H9 (cell line): Measurements from ENCODE around the gene ZNF142. TPM values are rescaled to one million over a fixed set of nuclear protein-coding genes. Genes with fewer than 3 reads are reported as not detected.
A peak's percentile ranks its signal among the peaks of the same experiment; 100 is the strongest.

ENCODE experiments used
- DNase-seq: peaks from one replicate; pipeline ENCODE4 v3.0.0-alpha.2; 2017
- H2AFZ ChIP-seq: one replicate; pipeline ENCODE4 v1.6.1; 2013; ENCODE audit warnings: mild to moderate bottlenecking, low read length, control low read depth, moderate library complexity
- H2AK5ac ChIP-seq: 2 replicates; pipeline ENCODE4 v1.6.1; 2013; ENCODE audit warnings: low read length, control low read depth, mixed read lengths; ENCODE audit not compliant: insufficient read length
- H2BK120ac ChIP-seq: one replicate; pipeline ENCODE4 v1.6.1; 2013; ENCODE audit warnings: low read depth, mild to moderate bottlenecking, low read length, control low read depth, inconsistent platforms; ENCODE audit not compliant: poor library complexity, severe bottlenecking
- H2BK12ac ChIP-seq: 2 replicates; pipeline ENCODE4 v1.6.1; 2013; ENCODE audit warnings: low read length, control low read depth, mixed read lengths, low read depth; ENCODE audit not compliant: insufficient read length
- H2BK15ac ChIP-seq: 2 replicates; pipeline ENCODE4 v1.6.1; 2013; ENCODE audit warnings: low read depth, low read length, control low read depth
- H2BK20ac ChIP-seq: one replicate; pipeline ENCODE4 v1.6.1; 2013; ENCODE audit warnings: low read depth, mild to moderate bottlenecking, low read length, control low read depth, inconsistent platforms; ENCODE audit not compliant: poor library complexity, severe bottlenecking
- H2BK5ac ChIP-seq: 2 replicates; pipeline ENCODE4 v1.6.1; 2013; ENCODE audit warnings: low read length, control low read depth, mixed read lengths; ENCODE audit not compliant: insufficient read length
- H3K14ac ChIP-seq: 2 replicates; pipeline ENCODE4 v1.6.1; 2013; ENCODE audit warnings: low read length, control low read depth; ENCODE audit not compliant: insufficient read depth
- H3K18ac ChIP-seq: 2 replicates; pipeline ENCODE4 v1.6.1; 2013; ENCODE audit warnings: low read depth, mild to moderate bottlenecking, mixed read lengths, low read length, control low read depth; ENCODE audit not compliant: insufficient read length
- H3K23ac ChIP-seq: 2 replicates; pipeline ENCODE4 v1.6.1; 2013; ENCODE audit warnings: low read length, control low read depth, mixed read lengths, low read depth; ENCODE audit not compliant: insufficient read length
- H3K23me2 ChIP-seq: 2 replicates; pipeline ENCODE4 v1.6.1; 2013; ENCODE audit warnings: low read depth, mild to moderate bottlenecking, mixed read lengths, low read length, control low read depth; ENCODE audit not compliant: insufficient read length, poor library complexity, severe bottlenecking
- H3K27ac ChIP-seq: 2 replicates; pipeline ENCODE4 v1.5.1; 2013; ENCODE audit warnings: low read length, control low read depth, mixed read lengths, low read depth; ENCODE audit not compliant: insufficient read length
- H3K27me3 ChIP-seq: 2 replicates; pipeline ENCODE4 v1.6.1; 2013; ENCODE audit warnings: low read length, control low read depth, inconsistent platforms; ENCODE audit not compliant: insufficient read depth
- H3K4ac ChIP-seq: 2 replicates; pipeline ENCODE4 v1.6.1; 2013; ENCODE audit warnings: low read depth, mild to moderate bottlenecking, control low read depth, inconsistent platforms, low read length, moderate library complexity
- H3K4me1 ChIP-seq: 2 replicates; pipeline ENCODE4 v1.6.1; 2013; ENCODE audit warnings: low read length, control low read depth, inconsistent platforms; ENCODE audit not compliant: insufficient read depth
- H3K4me2 ChIP-seq: 2 replicates; pipeline ENCODE4 v1.6.1; 2013; ENCODE audit warnings: low read length, control low read depth, mixed read lengths; ENCODE audit not compliant: insufficient read length, insufficient read depth
- H3K56ac ChIP-seq: 2 replicates; pipeline ENCODE4 v1.6.1; 2013; ENCODE audit warnings: low read depth, mild to moderate bottlenecking, mixed read lengths, low read length, control low read depth; ENCODE audit not compliant: insufficient read length
- H3K79me1 ChIP-seq: 2 replicates; pipeline ENCODE4 v1.6.1; 2013; ENCODE audit warnings: low read depth, mild to moderate bottlenecking, moderate library complexity, low read length, control low read depth, inconsistent platforms; ENCODE audit not compliant: insufficient read depth, poor library complexity, severe bottlenecking
- H3K79me2 ChIP-seq: 2 replicates; pipeline ENCODE4 v1.6.1; 2013; ENCODE audit warnings: low read length, control low read depth, inconsistent platforms; ENCODE audit not compliant: insufficient read depth
- H3K9ac ChIP-seq: 2 replicates; pipeline ENCODE4 v1.6.1; 2013; ENCODE audit warnings: low read length, control low read depth, mixed read lengths; ENCODE audit not compliant: insufficient read length; ENCODE audit errors: extremely low read depth
- H3K9me3 ChIP-seq: one replicate; pipeline ENCODE4 v1.6.1; 2013; ENCODE audit warnings: low read depth, low read length, inconsistent platforms; ENCODE audit not compliant: control insufficient read depth
- H3T11ph ChIP-seq: one replicate; pipeline ENCODE4 v1.6.1; 2013; ENCODE audit warnings: mild to moderate bottlenecking, low read length, control low read depth, inconsistent platforms
- H4K20me1 ChIP-seq: one replicate; pipeline ENCODE4 v1.6.1; 2013; ENCODE audit not compliant: control insufficient read depth, insufficient read length, insufficient read depth
- H4K5ac ChIP-seq: 2 replicates; pipeline ENCODE4 v1.6.1; 2013; ENCODE audit warnings: low read depth, mild to moderate bottlenecking, mixed read lengths, low read length, control low read depth; ENCODE audit not compliant: insufficient read length
- H4K8ac ChIP-seq: replicated peaks from 2 replicates; pipeline ENCODE4 v1.6.1; 2013; ENCODE audit warnings: low read length, control low read depth, mixed read lengths, low read depth; ENCODE audit not compliant: insufficient read length
- H4K91ac ChIP-seq: 2 replicates; pipeline ENCODE4 v1.6.1; 2013; ENCODE audit warnings: low read depth, mild to moderate bottlenecking, moderate library complexity, mixed read lengths, low read length, control low read depth; ENCODE audit not compliant: insufficient read length
- H3K27ac Mint-ChIP-seq, 3 experiments: 2 replicates in 2 of 3; 3 replicates in 1 of 3; pipeline ENCODE4 v1.8.0; 2020 to 2021; ENCODE audit warnings: mixed read lengths in 3 of 3, mild to moderate bottlenecking in 1 of 3, moderate library complexity in 1 of 3
- H3K27me3 Mint-ChIP-seq: 2 replicates; pipeline ENCODE4 v1.8.0; 2021; ENCODE audit warnings: low read depth, mild to moderate bottlenecking, moderate library complexity, mixed read lengths
- H3K36me3 Mint-ChIP-seq, 3 experiments: 2 replicates in 2 of 3; 3 replicates in 1 of 3; pipeline ENCODE4 v1.8.0; 2020 to 2021; ENCODE audit warnings: low read depth in 3 of 3, mixed read lengths in 3 of 3; ENCODE audit not compliant: insufficient read depth in 1 of 3
- H3K4me1 Mint-ChIP-seq, 2 experiments: 2 replicates each; pipeline ENCODE4 v1.8.0; 2020; ENCODE audit warnings: mixed read lengths in 2 of 2
- H3K4me3 Mint-ChIP-seq, 2 experiments: 2 replicates in 1 of 2; 3 replicates in 1 of 2; pipeline ENCODE4 v1.8.0; 2020 to 2021; ENCODE audit warnings: mild to moderate bottlenecking in 2 of 2, mixed read lengths in 2 of 2, moderate library complexity in 1 of 2
- H3K9me3 Mint-ChIP-seq, 2 experiments: 2 replicates in 1 of 2; 3 replicates in 1 of 2; pipeline ENCODE4 v1.8.0; 2020; ENCODE audit warnings: mild to moderate bottlenecking in 2 of 2, mixed read lengths in 2 of 2, moderate library complexity in 1 of 2
- WGBS: extraction: QIAGEN DNeasy Blood & Tissue Kit; methylation state at CpG from one replicate; pipeline ENCODE4 v1.1.7; 2013; ENCODE audit warnings: missing lambda C conversion rate, low lambda C conversion rate, mixed read lengths; ENCODE audit not compliant: insufficient read length; ENCODE audit errors: extremely low coverage; 5-methylcytosine and 5-hydroxymethylcytosine counted together
- total RNA-seq: library from RNA; stranded (reverse); gene quantifications from 2 replicates; pipeline ENCODE4 v1.2.1, GENCODE V29; 2021
- TF ChIP-seq, protein P1 (sequence below): fragments of 200-600 bp; sonication (generic); conservative IDR thresholded peaks from 3 replicates; pipeline ENCODE4 v1.8.0; 2021; ENCODE audit warnings: antibody characterized with exemption, mild to moderate bottlenecking

Gene ZNF142
- total RNA-seq, 1 experiment from 2014 or later: 43.4 TPM

DNA sequence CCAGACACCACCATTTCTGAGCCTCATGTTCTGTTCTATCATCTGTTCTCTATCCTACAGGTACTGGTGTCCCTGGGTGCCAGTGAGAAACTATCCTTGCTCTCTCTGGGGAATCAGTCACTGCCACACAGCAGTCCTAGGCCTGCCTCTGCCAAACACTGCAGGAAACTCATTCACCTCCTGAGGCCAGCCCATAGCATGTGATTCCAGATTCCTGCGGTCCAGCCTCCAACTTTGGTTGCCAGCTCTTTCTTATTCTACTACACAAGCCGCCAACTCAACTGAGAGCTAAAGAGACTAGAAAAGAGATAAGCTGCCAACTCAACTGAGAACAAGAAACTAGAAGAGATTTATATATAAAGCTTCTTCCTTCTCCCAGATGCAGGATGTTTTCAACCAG lies 42.4 kb upstream of the ZNF142 start:
- H4K20me1 ChIP-seq: no peaks in the 10 kb centered on the region
- H3K36me3 Mint-ChIP-seq: peaks cover 4 to 27% (median 23%) of the 10 kb centered on the region in 3 experiments; a peak in 6 of 7 replicates
- no peak overlapping the region for H3K14ac ChIP-seq
- H2BK5ac ChIP-seq: no peak overlapping the region
- DNase-seq: no peak
- no peak overlapping the region for H3K18ac ChIP-seq
- H3K4ac ChIP-seq: no peak overlapping the region
- H3K4me1 Mint-ChIP-seq: peaks cover 9% of the 10 kb centered on the region in 2 experiments
- H2BK20ac ChIP-seq: no peak overlapping the region
- no peak overlapping the region for H2AFZ ChIP-seq
- H3K4me1 ChIP-seq: no peaks in the 10 kb centered on the region
- no peaks in the 10 kb centered on the region for H3K79me1 ChIP-seq
- peak overlapping the region in 2 of 3 experiments; percentile 4 to 59; a peak in 2 of 7 replicates for H3K27ac Mint-ChIP-seq
- no peaks in the 10 kb centered on the region for H3K27me3 ChIP-seq
- no peaks in the 10 kb centered on the region for H3K23me2 ChIP-seq
- H4K8ac ChIP-seq: no peak overlapping the region
- no peaks in the 10 kb centered on the region for H3K79me2 ChIP-seq
- H3K9me3 ChIP-seq: no peaks in the 10 kb centered on the region
- H3K27ac ChIP-seq: no peak overlapping the region
- no peak overlapping the region for H3K9ac ChIP-seq
- TF ChIP-seq, protein P1, sequence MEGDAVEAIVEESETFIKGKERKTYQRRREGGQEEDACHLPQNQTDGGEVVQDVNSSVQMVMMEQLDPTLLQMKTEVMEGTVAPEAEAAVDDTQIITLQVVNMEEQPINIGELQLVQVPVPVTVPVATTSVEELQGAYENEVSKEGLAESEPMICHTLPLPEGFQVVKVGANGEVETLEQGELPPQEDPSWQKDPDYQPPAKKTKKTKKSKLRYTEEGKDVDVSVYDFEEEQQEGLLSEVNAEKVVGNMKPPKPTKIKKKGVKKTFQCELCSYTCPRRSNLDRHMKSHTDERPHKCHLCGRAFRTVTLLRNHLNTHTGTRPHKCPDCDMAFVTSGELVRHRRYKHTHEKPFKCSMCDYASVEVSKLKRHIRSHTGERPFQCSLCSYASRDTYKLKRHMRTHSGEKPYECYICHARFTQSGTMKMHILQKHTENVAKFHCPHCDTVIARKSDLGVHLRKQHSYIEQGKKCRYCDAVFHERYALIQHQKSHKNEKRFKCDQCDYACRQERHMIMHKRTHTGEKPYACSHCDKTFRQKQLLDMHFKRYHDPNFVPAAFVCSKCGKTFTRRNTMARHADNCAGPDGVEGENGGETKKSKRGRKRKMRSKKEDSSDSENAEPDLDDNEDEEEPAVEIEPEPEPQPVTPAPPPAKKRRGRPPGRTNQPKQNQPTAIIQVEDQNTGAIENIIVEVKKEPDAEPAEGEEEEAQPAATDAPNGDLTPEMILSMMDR: no peak
- no peak overlapping the region for H2BK120ac ChIP-seq
- no peak overlapping the region for H3T11ph ChIP-seq
- no CpG with 5 or more reads among the region's 2 CpGs for WGBS
- no peak overlapping the region for H3K56ac ChIP-seq
- H3K4me2 ChIP-seq: no peak overlapping the region
- H3K4me3 Mint-ChIP-seq: no peak overlapping the region
- no peak overlapping the region for H2AK5ac ChIP-seq
- no peak overlapping the region for H4K91ac ChIP-seq
- H4K5ac ChIP-seq: no peak overlapping the region
- no peak overlapping the region for H2BK12ac ChIP-seq
- H3K23ac ChIP-seq: no peak overlapping the region
- H3K9me3 Mint-ChIP-seq: no peaks in the 10 kb centered on the region
- no peak overlapping the region for H2BK15ac ChIP-seq
- H3K27me3 Mint-ChIP-seq: no peaks in the 10 kb centered on the region
